ENCODE measurements around the gene CLIC1. TPM values are rescaled to one million over a fixed set of nuclear protein-coding genes. Genes with fewer than 3 reads are reported as not detected.

The CLIC1 gene
- total RNA-seq, 1 experiment from 2014 or later, result 376 TPM

GRCh38 chr6:31683591-31683990 lies 52.7 kb downstream of the CLIC1 start:
- DNase-seq (ENCODE audit: extremely low read depth, low read depth), result no peak

GRCh38 chr6:31681135-31681671 lies 55.1 kb downstream of the CLIC1 start:
- DNase-seq (ENCODE audit: extremely low read depth, low read depth), result no peak

Small RNAs within 50 kb of the gene (small RNA-seq; reads per million reads assigned to genes)
- gene LY6G6D, result 0 reads per million in 2 experiments
- 0 reads per million in 2 experiments for gene MIR4646
- 0 reads per million in 2 experiments for gene MSH5-SAPCD1
- 0 reads per million in 2 experiments for gene RF00019
- 0 to 0.06 reads per million in 2 experiments for gene RNU6-850P
- gene SAPCD1, result 0 reads per million in 2 experiments

Other genes with a start within 250 kb of the CLIC1 start
- gene MICB, start 238.4 kb downstream of the CLIC1 start, total RNA-seq (2014; rRNA removed; shearing (Covaris generic)), result 6.5 and 6.8 TPM in 2 replicates
- not detected in 2 replicates for gene MCCD1, start 207.6 kb downstream of the CLIC1 start, total RNA-seq (2014; rRNA removed; shearing (Covaris generic))
- gene DDX39B, start 194.5 kb downstream of the CLIC1 start, total RNA-seq (2014; rRNA removed; shearing (Covaris generic)), result 488 and 493 TPM in 2 replicates
- 0.23 and 0.27 TPM in 2 replicates for gene ATP6V1G2, start 189.9 kb downstream of the CLIC1 start, total RNA-seq (2014; rRNA removed; shearing (Covaris generic))
- gene NFKBIL1, start 188.9 kb downstream of the CLIC1 start, total RNA-seq (2014; rRNA removed; shearing (Covaris generic)), result 20.5 and 20.6 TPM in 2 replicates
- gene LTA, start 164.2 kb downstream of the CLIC1 start, total RNA-seq (2014; rRNA removed; shearing (Covaris generic)), result not detected in 2 replicates
- not detected in 2 replicates for gene TNF, start 161.0 kb downstream of the CLIC1 start, total RNA-seq (2014; rRNA removed; shearing (Covaris generic))
- gene LTB, start 154.1 kb downstream of the CLIC1 start, total RNA-seq (2014; rRNA removed; shearing (Covaris generic)), result not detected in 2 replicates
- gene LST1, start 150.3 kb downstream of the CLIC1 start, total RNA-seq (2014; rRNA removed; shearing (Covaris generic)), result not detected in 2 replicates
- gene NCR3, start 143.5 kb downstream of the CLIC1 start, total RNA-seq (2014; rRNA removed; shearing (Covaris generic)), result not detected in 2 replicates
- gene AIF1, start 121.3 kb downstream of the CLIC1 start, total RNA-seq (2014; rRNA removed; shearing (Covaris generic)), result not detected in 2 replicates
- gene PRRC2A, start 115.8 kb downstream of the CLIC1 start, total RNA-seq (2014; rRNA removed; shearing (Covaris generic)), result 68.9 and 72.2 TPM in 2 replicates
- 113 and 133 TPM in 2 replicates for gene BAG6, start 83.9 kb downstream of the CLIC1 start, total RNA-seq (2014; rRNA removed; shearing (Covaris generic))
- gene APOM, start 80.6 kb downstream of the CLIC1 start, total RNA-seq (2014; rRNA removed; shearing (Covaris generic)), result 2.4 and 2.8 TPM in 2 replicates
- 10.1 and 10.9 TPM in 2 replicates for gene C6orf47, start 75.8 kb downstream of the CLIC1 start, total RNA-seq (2014; rRNA removed; shearing (Covaris generic))
- 11.6 and 11.7 TPM in 2 replicates for gene GPANK1, start 71.5 kb downstream of the CLIC1 start, total RNA-seq (2014; rRNA removed; shearing (Covaris generic))
- gene CSNK2B, start 70.5 kb downstream of the CLIC1 start, total RNA-seq (2014; rRNA removed; shearing (Covaris generic)), result 110 and 131 TPM in 2 replicates
- gene LY6G5B, start 66.6 kb downstream of the CLIC1 start, total RNA-seq (2014; rRNA removed; shearing (Covaris generic)), result 1.9 and 2.8 TPM in 2 replicates
- gene LY6G5C, start 55.5 kb downstream of the CLIC1 start, total RNA-seq (2014; rRNA removed; shearing (Covaris generic)), result 0.95 and 1.3 TPM in 2 replicates
- 40.5 and 55.7 TPM in 2 replicates for gene ABHD16A, start 33.2 kb downstream of the CLIC1 start, total RNA-seq (2014; rRNA removed; shearing (Covaris generic))
- gene LY6G6F, start 29.7 kb downstream of the CLIC1 start, total RNA-seq (2014; rRNA removed; shearing (Covaris generic)), result not detected in 2 replicates
- gene LY6G6D, start 21.2 kb downstream of the CLIC1 start, total RNA-seq (2014; rRNA removed; shearing (Covaris generic)), result not detected in 2 replicates
- not detected in 2 replicates for gene LY6G6C, start 14.8 kb downstream of the CLIC1 start, total RNA-seq (2014; rRNA removed; shearing (Covaris generic))
- not detected in 2 replicates for gene MPIG6B, start 13.2 kb downstream of the CLIC1 start, total RNA-seq (2014; rRNA removed; shearing (Covaris generic))
- 16.4 and 19.1 TPM in 2 replicates for gene DDAH2, start 7.2 kb downstream of the CLIC1 start, total RNA-seq (2014; rRNA removed; shearing (Covaris generic))
- gene MSH5, start 3.5 kb upstream of the CLIC1 start, total RNA-seq (2014; rRNA removed; shearing (Covaris generic)), result 18.6 and 19.8 TPM in 2 replicates
- 2.8 and 4.7 TPM in 2 replicates for gene SAPCD1, start 26.1 kb upstream of the CLIC1 start, total RNA-seq (2014; rRNA removed; shearing (Covaris generic))
- gene VWA7, start 40.8 kb upstream of the CLIC1 start, total RNA-seq (2014; rRNA removed; shearing (Covaris generic)), result 0.47 and 0.81 TPM in 2 replicates
- 42.1 and 46.7 TPM in 2 replicates for gene VARS1, start 59.2 kb upstream of the CLIC1 start, total RNA-seq (2014; rRNA removed; shearing (Covaris generic))
- 62.6 and 64.3 TPM in 2 replicates for gene LSM2, start 70.4 kb upstream of the CLIC1 start, total RNA-seq (2014; rRNA removed; shearing (Covaris generic))
- 0.82 and 1.0 TPM in 2 replicates for gene HSPA1L, start 78.8 kb upstream of the CLIC1 start, total RNA-seq (2014; rRNA removed; shearing (Covaris generic))
- 43.3 and 46.7 TPM in 2 replicates for gene HSPA1A, start 79.0 kb upstream of the CLIC1 start, total RNA-seq (2014; rRNA removed; shearing (Covaris generic))
- gene HSPA1B, start 91.2 kb upstream of the CLIC1 start, total RNA-seq (2014; rRNA removed; shearing (Covaris generic)), result 58.3 and 60.4 TPM in 2 replicates
- gene NEU1, start 126.3 kb upstream of the CLIC1 start, total RNA-seq (2014; rRNA removed; shearing (Covaris generic)), result 24.6 and 25.2 TPM in 2 replicates
- 0.07 TPM in 1 of 2 replicates, not detected in the other for gene SLC44A4, start 142.5 kb upstream of the CLIC1 start, total RNA-seq (2014; rRNA removed; shearing (Covaris generic))
- 19.3 and 19.9 TPM in 2 replicates for gene EHMT2, start 161.2 kb upstream of the CLIC1 start, total RNA-seq (2014; rRNA removed; shearing (Covaris generic))
- gene ZBTB12, start 165.6 kb upstream of the CLIC1 start, total RNA-seq (2014; rRNA removed; shearing (Covaris generic)), result 1.8 and 2.8 TPM in 2 replicates
- gene C2, start 191.2 kb upstream of the CLIC1 start, total RNA-seq (2014; rRNA removed; shearing (Covaris generic)), result 0.20 and 0.69 TPM in 2 replicates
- gene CFB, start 209.6 kb upstream of the CLIC1 start, total RNA-seq (2014; rRNA removed; shearing (Covaris generic)), result not detected in 2 replicates
- 105 and 108 TPM in 2 replicates for gene NELFE, start 222.4 kb upstream of the CLIC1 start, total RNA-seq (2014; rRNA removed; shearing (Covaris generic))
- 22.1 and 24.1 TPM in 2 replicates for gene SKIC2, start 222.6 kb upstream of the CLIC1 start, total RNA-seq (2014; rRNA removed; shearing (Covaris generic))
- 19.4 and 21.1 TPM in 2 replicates for gene DXO, start 235.6 kb upstream of the CLIC1 start, total RNA-seq (2014; rRNA removed; shearing (Covaris generic))
- gene C4A, start 245.5 kb upstream of the CLIC1 start, total RNA-seq (2014; rRNA removed; shearing (Covaris generic)), result 0.42 and 0.81 TPM in 2 replicates